Measurements from ENCODE around the gene CCDC150.

The CCDC150 gene

GRCh38 chr2:196655761-196656160, 16.2 kb downstream of the CCDC150 start:
- H3K9me3 Mint-ChIP-seq: peaks cover 33% of the 10 kb centered on the region
- no peaks in the 10 kb centered on the region for H3K4me1 Mint-ChIP-seq
- TF ChIP-seq CTCF (IDR thresholded peaks at IDR 0.05; ENCODE audit: unreplicated experiment in 3 of 3): no peak
- H3K27ac Mint-ChIP-seq: no peak overlapping the region
- H3K27me3 Mint-ChIP-seq (ENCODE audit: low read depth): no peaks in the 10 kb centered on the region
- H3K36me3 Mint-ChIP-seq (ENCODE audit: low read depth): peaks cover 48% of the 10 kb centered on the region
- no peak overlapping the region for H3K4me3 Mint-ChIP-seq

DNA sequence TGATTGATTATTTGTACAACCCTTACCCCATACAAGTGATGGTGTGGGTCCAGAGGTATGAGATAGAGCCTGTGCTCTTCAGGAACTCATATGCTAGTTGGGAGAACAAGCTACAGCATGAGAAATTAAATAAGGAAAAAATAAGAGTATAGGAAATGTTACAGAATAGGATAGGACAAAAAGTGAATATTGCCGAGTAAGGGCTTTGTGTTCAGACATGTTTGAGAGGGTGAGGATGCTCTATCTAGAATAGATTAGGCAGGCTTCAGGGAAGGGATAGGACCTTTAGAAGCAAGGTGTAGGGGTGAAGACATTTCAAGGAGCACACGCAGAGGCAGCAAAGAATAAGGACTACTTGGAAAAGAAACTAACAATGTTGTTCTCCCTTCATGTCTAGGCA, 17.8 kb downstream of the CCDC150 start:
- no peak overlapping the region for H3K4me3 Mint-ChIP-seq
- H3K9me3 Mint-ChIP-seq: peaks cover 19% of the 10 kb centered on the region
- H3K36me3 Mint-ChIP-seq (ENCODE audit: low read depth): peaks cover 32% of the 10 kb centered on the region
- H3K27ac Mint-ChIP-seq: no peak overlapping the region
- H3K4me1 Mint-ChIP-seq: no peaks in the 10 kb centered on the region
- H3K27me3 Mint-ChIP-seq (ENCODE audit: low read depth): no peaks in the 10 kb centered on the region
- TF ChIP-seq CTCF (IDR thresholded peaks at IDR 0.05; ENCODE audit: unreplicated experiment in 3 of 3): no peak

- Mint-ChIP-seq H3K27me3 (ENCODE audit: low read depth) (no peaks in the 10 kb centered on the region), H3K36me3 (ENCODE audit: low read depth) (peaks cover 9% of the 10 kb centered on the region), H3K27ac (no peak overlapping the region), H3K4me3 (no peak overlapping the region), H3K9me3 (no peaks in the 10 kb centered on the region), H3K4me1 (no peaks in the 10 kb centered on the region)
- TF ChIP-seq CTCF (IDR thresholded peaks at IDR 0.05; ENCODE audit: unreplicated experiment in 3 of 3): no peak
Observed at GRCh38 chr2:196659844-196660243, 20.3 kb downstream of the CCDC150 start.

- no peak for TF ChIP-seq CTCF (IDR thresholded peaks at IDR 0.05; ENCODE audit: unreplicated experiment in 3 of 3)
- Mint-ChIP-seq H3K36me3 (ENCODE audit: low read depth) (peaks cover 9% of the 10 kb centered on the region), H3K4me1 (no peaks in the 10 kb centered on the region), H3K27ac (no peak overlapping the region), H3K27me3 (ENCODE audit: low read depth) (no peaks in the 10 kb centered on the region), H3K4me3 (no peak overlapping the region), H3K9me3 (no peaks in the 10 kb centered on the region)
Observed at GRCh38 chr2:196660244-196660643, 20.7 kb downstream of the CCDC150 start.

DNA sequence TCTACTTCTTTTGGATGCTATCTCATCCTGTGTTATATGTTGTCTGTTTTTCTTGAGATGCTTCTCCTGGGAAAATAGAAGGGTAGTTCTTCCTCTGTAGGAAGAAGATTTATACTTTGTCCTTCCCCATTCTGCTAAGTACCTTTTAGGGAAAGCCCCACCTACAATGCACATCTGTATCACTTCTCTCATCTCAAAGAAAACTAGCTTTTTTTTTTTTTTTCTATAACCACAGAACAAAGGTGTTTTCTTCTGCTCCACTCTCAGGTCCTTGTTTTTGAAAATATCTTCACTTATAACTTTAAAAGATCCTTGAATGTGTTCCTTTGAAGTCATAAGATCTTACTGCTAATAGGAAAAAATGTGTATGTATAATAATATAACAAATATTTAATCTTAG, 30.8 kb downstream of the CCDC150 start:
- no peak for TF ChIP-seq CTCF (IDR thresholded peaks at IDR 0.05; ENCODE audit: unreplicated experiment in 3 of 3)
- Mint-ChIP-seq H3K4me3 (no peak overlapping the region), H3K27me3 (ENCODE audit: low read depth) (no peaks in the 10 kb centered on the region), H3K36me3 (ENCODE audit: low read depth) (peaks cover 4% of the 10 kb centered on the region), H3K4me1 (no peaks in the 10 kb centered on the region), H3K27ac (no peak overlapping the region), H3K9me3 (no peaks in the 10 kb centered on the region)

GRCh38 chr2:196675963-196676362, 36.4 kb downstream of the CCDC150 start:
- H3K36me3 Mint-ChIP-seq (ENCODE audit: low read depth): peaks cover 8% of the 10 kb centered on the region
- no peak for TF ChIP-seq CTCF (IDR thresholded peaks at IDR 0.05; ENCODE audit: unreplicated experiment in 3 of 3)
- no peaks in the 10 kb centered on the region for H3K9me3 Mint-ChIP-seq
- H3K27ac Mint-ChIP-seq: no peak overlapping the region
- no peak overlapping the region for H3K4me3 Mint-ChIP-seq
- H3K27me3 Mint-ChIP-seq (ENCODE audit: low read depth): no peaks in the 10 kb centered on the region
- no peaks in the 10 kb centered on the region for H3K4me1 Mint-ChIP-seq

Measured in nephron (organoid).